ENCODE measurements around the gene GUCA1C. TPM values are rescaled to one million over a fixed set of nuclear protein-coding genes. Genes with fewer than 3 reads are reported as not detected.

The GUCA1C gene
- total RNA-seq, 1 donor from 2014 or later = not detected

- Mint-ChIP-seq H3K4me3 (ENCODE audit: unreplicated experiment) (no peak overlapping the region), H3K4me1 (ENCODE audit: unreplicated experiment) (no peaks in the 10 kb centered on the region), H3K27me3 (ENCODE audit: unreplicated experiment) (no peaks in the 10 kb centered on the region), H3K9me3 (ENCODE audit: unreplicated experiment) (no peaks in the 10 kb centered on the region), H3K36me3 (ENCODE audit: unreplicated experiment) (no peaks in the 10 kb centered on the region), H3K27ac (ENCODE audit: unreplicated experiment) (no peak overlapping the region)
- no peak for DNase-seq (ENCODE audit: extremely low spot score, unreplicated experiment)
- TF ChIP-seq CTCF (IDR thresholded peaks at IDR 0.05) = no peak
Observed at GRCh38 chr3:108973019-108973418, 19.3 kb upstream of the GUCA1C start.

- DNase-seq (ENCODE audit: extremely low spot score, unreplicated experiment) = no peak
- no peaks in the 10 kb centered on the region for H3K4me1 Mint-ChIP-seq (ENCODE audit: unreplicated experiment)
- H3K27ac Mint-ChIP-seq (ENCODE audit: unreplicated experiment) = no peak overlapping the region
- H3K27me3 Mint-ChIP-seq (ENCODE audit: unreplicated experiment) = peaks cover 2% of the 10 kb centered on the region
- no peak for TF ChIP-seq CTCF (IDR thresholded peaks at IDR 0.05)
- no peak overlapping the region for H3K4me3 Mint-ChIP-seq (ENCODE audit: unreplicated experiment)
- H3K36me3 Mint-ChIP-seq (ENCODE audit: unreplicated experiment) = no peaks in the 10 kb centered on the region
- H3K9me3 Mint-ChIP-seq (ENCODE audit: unreplicated experiment) = no peaks in the 10 kb centered on the region
Observed at GRCh38 chr3:108972482-108972881, 18.8 kb upstream of the GUCA1C start.

GRCh38 chr3:108970561-108970960 is 16.9 kb upstream of the GUCA1C start:
- H3K27me3 Mint-ChIP-seq (ENCODE audit: unreplicated experiment) = peaks cover 3% of the 10 kb centered on the region
- no peak overlapping the region for H3K4me3 Mint-ChIP-seq (ENCODE audit: unreplicated experiment)
- H3K9me3 Mint-ChIP-seq (ENCODE audit: unreplicated experiment) = no peaks in the 10 kb centered on the region
- H3K27ac Mint-ChIP-seq (ENCODE audit: unreplicated experiment) = no peak overlapping the region
- no peaks in the 10 kb centered on the region for H3K4me1 Mint-ChIP-seq (ENCODE audit: unreplicated experiment)
- no peak for DNase-seq (ENCODE audit: extremely low spot score, unreplicated experiment)
- H3K36me3 Mint-ChIP-seq (ENCODE audit: unreplicated experiment) = no peaks in the 10 kb centered on the region
- no peak for TF ChIP-seq CTCF (IDR thresholded peaks at IDR 0.05)

- DNase-seq (ENCODE audit: extremely low spot score, unreplicated experiment) = no peak
- TF ChIP-seq CTCF (IDR thresholded peaks at IDR 0.05) = no peak
- Mint-ChIP-seq H3K4me3 (ENCODE audit: unreplicated experiment) (no peak overlapping the region), H3K27ac (ENCODE audit: unreplicated experiment) (no peak overlapping the region), H3K9me3 (ENCODE audit: unreplicated experiment) (no peaks in the 10 kb centered on the region), H3K4me1 (ENCODE audit: unreplicated experiment) (no peaks in the 10 kb centered on the region), H3K27me3 (ENCODE audit: unreplicated experiment) (peaks cover 3% of the 10 kb centered on the region), H3K36me3 (ENCODE audit: unreplicated experiment) (no peaks in the 10 kb centered on the region)
Observed at GRCh38 chr3:108966773-108967172, 13.1 kb upstream of the GUCA1C start.

- TF ChIP-seq CTCF (IDR thresholded peaks at IDR 0.05) = no peak
- no peaks in the 10 kb centered on the region for H3K36me3 Mint-ChIP-seq (ENCODE audit: unreplicated experiment)
- H3K9me3 Mint-ChIP-seq (ENCODE audit: unreplicated experiment) = no peaks in the 10 kb centered on the region
- peaks cover 17% of the 10 kb centered on the region for H3K27me3 Mint-ChIP-seq (ENCODE audit: unreplicated experiment)
- H3K4me1 Mint-ChIP-seq (ENCODE audit: unreplicated experiment) = no peaks in the 10 kb centered on the region
- no peak overlapping the region for H3K4me3 Mint-ChIP-seq (ENCODE audit: unreplicated experiment)
- H3K27ac Mint-ChIP-seq (ENCODE audit: unreplicated experiment) = no peak overlapping the region
- DNase-seq (ENCODE audit: extremely low spot score, unreplicated experiment) = no peak
Observed at GRCh38 chr3:108959017-108959416, 5.3 kb upstream of the GUCA1C start.

Data from osteocyte (in vitro differentiated cells).